PFSK-1 (cell line): ENCODE measurements around the gene FECH.

ENCODE experiments used
- FOXP2 ChIP-seq: optimal IDR thresholded peaks from 2 replicates; pipeline ENCODE3; 2011; ENCODE audit warnings: borderline replicate concordance, control low read depth, inconsistent platforms; ENCODE audit not compliant: insufficient read depth; ENCODE audit errors: extremely low read length, extremely low read depth
- POLR2AphosphoS5 ChIP-seq: IDR thresholded peaks from 2 replicates; pipeline ENCODE4 v1.6.1; 2012; ENCODE audit warnings: low read depth, mild to moderate bottlenecking, control low read depth, low read length, moderate library complexity
- SIN3A ChIP-seq: IDR thresholded peaks from 2 replicates; pipeline ENCODE4 v1.6.1; 2012; ENCODE audit warnings: mild to moderate bottlenecking, low read length, moderate library complexity, borderline replicate concordance; ENCODE audit not compliant: insufficient read depth
- TAF1 ChIP-seq: IDR thresholded peaks from 2 replicates; pipeline ENCODE4 v1.6.1; 2012; ENCODE audit warnings: low read length, control low read depth, borderline replicate concordance; ENCODE audit not compliant: insufficient read depth
- TF ChIP-seq, protein P1 (sequence below), 2 experiments: IDR thresholded peaks; 2 replicates each; pipeline versions ENCODE4 v1.6.1 to v1.8.0; 2011 to 2012; ENCODE audit warnings: low read depth in 2 of 2, low read length in 2 of 2, control low read depth in 1 of 2, inconsistent platforms in 1 of 2, mild to moderate bottlenecking in 1 of 2, moderate library complexity in 1 of 2; ENCODE audit not compliant: insufficient read depth in 1 of 2

FECH gene

DNA sequence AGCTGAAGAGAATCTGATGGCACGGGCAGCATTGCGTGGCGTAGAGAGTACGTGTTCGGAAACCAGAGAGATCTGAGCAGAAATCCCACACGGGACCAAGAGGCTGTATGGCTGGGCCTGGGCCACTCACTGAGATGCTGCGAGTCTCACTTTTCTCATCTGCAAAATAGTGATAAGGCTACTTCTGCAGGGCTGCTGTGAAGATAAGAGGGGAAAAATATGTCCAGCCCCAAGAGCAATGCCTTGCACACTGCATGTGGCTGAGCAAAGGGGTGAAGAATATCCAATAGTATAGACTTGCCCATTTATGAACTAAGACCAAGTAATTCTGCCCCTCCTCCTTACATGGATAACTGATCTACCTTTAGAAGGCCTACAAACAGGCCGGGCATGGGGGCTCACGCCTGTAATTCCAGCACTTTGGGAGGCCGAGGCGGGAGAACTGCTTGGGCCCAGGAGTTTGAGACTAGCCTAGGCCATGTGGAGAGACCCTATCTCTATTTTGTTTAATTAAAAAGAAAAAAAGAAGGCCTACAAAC is 3.1 kb downstream of the FECH start:
- TF ChIP-seq FOXP2 (no peak), POLR2AphosphoS5 (no peak), TAF1 (no peak), SIN3A (no peak)
- TF ChIP-seq, protein P1, sequence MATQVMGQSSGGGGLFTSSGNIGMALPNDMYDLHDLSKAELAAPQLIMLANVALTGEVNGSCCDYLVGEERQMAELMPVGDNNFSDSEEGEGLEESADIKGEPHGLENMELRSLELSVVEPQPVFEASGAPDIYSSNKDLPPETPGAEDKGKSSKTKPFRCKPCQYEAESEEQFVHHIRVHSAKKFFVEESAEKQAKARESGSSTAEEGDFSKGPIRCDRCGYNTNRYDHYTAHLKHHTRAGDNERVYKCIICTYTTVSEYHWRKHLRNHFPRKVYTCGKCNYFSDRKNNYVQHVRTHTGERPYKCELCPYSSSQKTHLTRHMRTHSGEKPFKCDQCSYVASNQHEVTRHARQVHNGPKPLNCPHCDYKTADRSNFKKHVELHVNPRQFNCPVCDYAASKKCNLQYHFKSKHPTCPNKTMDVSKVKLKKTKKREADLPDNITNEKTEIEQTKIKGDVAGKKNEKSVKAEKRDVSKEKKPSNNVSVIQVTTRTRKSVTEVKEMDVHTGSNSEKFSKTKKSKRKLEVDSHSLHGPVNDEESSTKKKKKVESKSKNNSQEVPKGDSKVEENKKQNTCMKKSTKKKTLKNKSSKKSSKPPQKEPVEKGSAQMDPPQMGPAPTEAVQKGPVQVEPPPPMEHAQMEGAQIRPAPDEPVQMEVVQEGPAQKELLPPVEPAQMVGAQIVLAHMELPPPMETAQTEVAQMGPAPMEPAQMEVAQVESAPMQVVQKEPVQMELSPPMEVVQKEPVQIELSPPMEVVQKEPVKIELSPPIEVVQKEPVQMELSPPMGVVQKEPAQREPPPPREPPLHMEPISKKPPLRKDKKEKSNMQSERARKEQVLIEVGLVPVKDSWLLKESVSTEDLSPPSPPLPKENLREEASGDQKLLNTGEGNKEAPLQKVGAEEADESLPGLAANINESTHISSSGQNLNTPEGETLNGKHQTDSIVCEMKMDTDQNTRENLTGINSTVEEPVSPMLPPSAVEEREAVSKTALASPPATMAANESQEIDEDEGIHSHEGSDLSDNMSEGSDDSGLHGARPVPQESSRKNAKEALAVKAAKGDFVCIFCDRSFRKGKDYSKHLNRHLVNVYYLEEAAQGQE (IDR thresholded peaks at IDR 0.05; ENCODE audit: insufficient read depth in 1 of 2, low read depth in 2 of 2, low read length in 2 of 2): no peak

DNA sequence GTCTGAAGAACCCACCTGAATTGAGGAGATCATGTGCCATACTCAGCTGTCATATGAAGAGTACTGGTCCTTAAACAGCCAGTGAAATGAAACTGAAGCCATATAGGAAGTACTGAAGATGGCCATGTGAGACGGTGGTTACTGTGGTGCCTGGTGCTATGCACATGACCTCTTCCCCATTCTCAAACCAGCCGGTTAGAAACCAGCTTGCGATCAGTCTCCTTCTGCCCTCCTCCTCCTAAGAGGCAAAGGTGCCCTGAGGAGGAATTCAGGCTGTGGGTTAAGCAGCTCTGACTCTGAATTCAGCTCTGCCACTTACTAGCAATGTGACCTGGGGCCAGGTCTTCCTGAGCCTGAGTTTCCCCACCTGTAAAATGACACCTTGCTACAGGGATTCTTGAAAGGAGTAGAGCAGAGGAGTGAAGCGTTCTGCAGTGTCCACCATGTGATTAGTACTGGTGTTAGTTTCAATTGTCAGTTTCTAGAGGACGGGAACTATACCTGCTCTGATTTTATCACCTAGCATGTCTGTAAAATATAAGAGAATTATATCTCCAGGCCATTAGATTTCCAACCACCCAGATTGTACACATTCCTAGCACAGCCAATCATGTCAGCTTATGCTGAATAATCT is 5.1 kb downstream of the FECH start:
- TF ChIP-seq SIN3A (no peak), TAF1 (no peak), FOXP2 (no peak), POLR2AphosphoS5 (no peak)
- TF ChIP-seq, protein P1 (IDR thresholded peaks at IDR 0.05; ENCODE audit: insufficient read depth in 1 of 2, low read depth in 2 of 2, low read length in 2 of 2): no peak

DNA sequence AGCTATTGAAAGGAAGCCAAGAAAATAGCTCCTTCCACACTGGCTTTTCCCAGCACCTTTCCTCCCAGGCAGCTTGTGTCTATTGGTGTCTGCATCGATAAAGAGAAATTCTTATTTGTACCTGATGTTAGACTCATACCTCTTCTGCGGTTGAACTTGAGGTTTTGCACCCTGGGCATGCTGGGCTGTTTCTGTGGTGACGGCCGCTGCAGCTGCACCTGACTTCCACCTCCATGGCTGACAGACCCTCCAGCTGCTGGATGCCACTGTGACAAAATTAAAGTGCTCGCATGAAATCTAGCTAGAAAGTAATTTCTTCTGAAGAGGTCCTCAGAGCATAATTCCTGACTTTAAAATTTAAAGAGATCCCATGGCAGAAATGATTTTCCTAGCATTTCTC is 6.6 kb downstream of the FECH start:
- TF ChIP-seq FOXP2: no peak
- TF ChIP-seq, protein P1 (IDR thresholded peaks at IDR 0.05; ENCODE audit: insufficient read depth in 1 of 2, low read depth in 2 of 2, low read length in 2 of 2): no peak
- TF ChIP-seq TAF1: no peak
- TF ChIP-seq SIN3A: no peak
- TF ChIP-seq POLR2AphosphoS5: no peak

DNA sequence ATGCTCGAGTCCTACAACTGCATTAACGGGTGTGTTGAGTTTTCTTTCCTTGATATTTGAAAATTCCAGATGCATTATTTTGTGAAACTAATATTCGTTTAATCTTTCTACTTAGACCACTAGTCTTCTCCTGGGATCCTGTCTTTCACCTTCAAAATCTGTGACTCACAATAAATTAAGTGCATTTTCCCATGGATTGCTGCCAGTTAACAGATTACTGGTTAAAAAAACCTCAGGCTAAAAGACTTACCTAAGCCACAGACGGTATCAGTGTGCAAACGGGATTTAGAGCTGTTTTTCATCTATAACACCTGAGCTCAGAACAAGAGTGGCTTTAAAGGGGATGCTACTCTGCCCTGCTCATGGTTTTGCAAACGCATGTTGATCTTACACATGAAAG is 10.2 kb downstream of the FECH start:
- TF ChIP-seq SIN3A (no peak), TAF1 (no peak), POLR2AphosphoS5 (no peak), FOXP2 (no peak)
- TF ChIP-seq, protein P1 (IDR thresholded peaks at IDR 0.05; ENCODE audit: insufficient read depth in 1 of 2, low read depth in 2 of 2, low read length in 2 of 2): no peak

DNA sequence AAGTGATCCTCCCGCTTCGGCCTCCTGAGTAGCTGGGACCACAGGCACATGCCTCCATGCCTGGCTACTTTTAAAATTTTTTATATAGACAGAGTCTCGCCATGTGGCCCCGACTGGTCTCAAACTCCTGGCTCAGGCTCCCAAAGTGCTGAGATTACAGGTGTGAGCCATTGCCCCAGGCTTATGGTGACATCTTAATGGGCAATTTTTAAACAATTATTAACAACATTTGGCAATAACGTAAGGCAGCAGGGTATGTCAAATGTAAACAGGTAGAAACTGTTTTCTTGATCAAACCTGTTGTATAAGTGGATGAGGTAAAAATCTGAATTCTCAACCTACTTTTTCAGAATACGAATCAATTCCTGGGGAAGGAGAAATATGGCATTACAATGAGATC is 11.0 kb downstream of the FECH start:
- no peak for TF ChIP-seq SIN3A
- no peak for TF ChIP-seq POLR2AphosphoS5
- TF ChIP-seq, protein P1 (IDR thresholded peaks at IDR 0.05; ENCODE audit: insufficient read depth in 1 of 2, low read depth in 2 of 2, low read length in 2 of 2): no peak
- TF ChIP-seq TAF1: no peak
- no peak for TF ChIP-seq FOXP2
